Neuronal stem cell (in vitro differentiated cells): ENCODE measurements around the gene ZNF286A.
"Not testable (repeated sequence)": the region's sequence is repeated elsewhere in the genome, so short reads cannot be mapped to it uniquely, and the experiment has no call there.

Experiments
- DNase-seq: peaks from one replicate; pipeline ENCODE4 v3.0.0-alpha.2; 2013; ENCODE audit warnings: low spot score
- H2AFZ ChIP-seq: one replicate; pipeline ENCODE4 v1.6.1; 2013; ENCODE audit warnings: mild to moderate bottlenecking, low read length, inconsistent platforms
- H2AK5ac ChIP-seq: 2 replicates; pipeline ENCODE4 v1.6.1; 2013; ENCODE audit warnings: low read depth, mild to moderate bottlenecking, inconsistent platforms, low read length, moderate library complexity, mixed read lengths
- H2BK120ac ChIP-seq: 2 replicates; pipeline ENCODE4 v1.6.1; 2013; ENCODE audit warnings: low read depth, mild to moderate bottlenecking, inconsistent platforms, low read length, moderate library complexity, mixed read lengths
- H2BK12ac ChIP-seq: one replicate; pipeline ENCODE4 v1.6.1; 2013; ENCODE audit warnings: low read length, inconsistent platforms
- H2BK15ac ChIP-seq: 2 replicates; pipeline ENCODE4 v1.6.1; 2013; ENCODE audit warnings: mild to moderate bottlenecking, low read length, inconsistent platforms, mixed read lengths
- H2BK5ac ChIP-seq: one replicate; pipeline ENCODE4 v1.6.1; 2013; ENCODE audit warnings: inconsistent platforms, mild to moderate bottlenecking, low read length, moderate library complexity
- H3K14ac ChIP-seq: one replicate; pipeline ENCODE4 v1.6.1; 2013; ENCODE audit warnings: low read length, inconsistent platforms
- H3K18ac ChIP-seq: 2 replicates; pipeline ENCODE4 v1.6.1; 2013; ENCODE audit warnings: low read length, inconsistent platforms
- H3K23ac ChIP-seq: 2 replicates; pipeline ENCODE4 v1.6.1; 2013; ENCODE audit warnings: low read depth, mild to moderate bottlenecking, mixed read lengths, low read length, inconsistent platforms; ENCODE audit not compliant: poor library complexity
- H3K27ac ChIP-seq: replicated peaks from 3 replicates; pipeline ENCODE4 v1.5.1; 2013; ENCODE audit warnings: low read length, inconsistent platforms
- H3K27me3 ChIP-seq, 3 experiments: 2 replicates each; pipeline ENCODE4 v1.6.1; 2013; ENCODE audit warnings: low read length in 3 of 3, mild to moderate bottlenecking in 2 of 3, inconsistent platforms in 1 of 3, low read depth in 1 of 3, mixed read lengths in 1 of 3, moderate library complexity in 1 of 3; ENCODE audit not compliant: control insufficient read depth in 3 of 3, insufficient read depth in 3 of 3
- H3K36me3 ChIP-seq, 2 donors: replicated peaks in 1 of 2; 2 replicates each; pipeline ENCODE4 v1.6.1; 2013; ENCODE audit warnings: low read length in 2 of 2; ENCODE audit not compliant: control insufficient read depth in 2 of 2, insufficient read depth in 2 of 2
- H3K4ac ChIP-seq: 2 replicates; pipeline ENCODE4 v1.6.1; 2013; ENCODE audit warnings: inconsistent platforms, mild to moderate bottlenecking, low read length, moderate library complexity
- H3K4me1 ChIP-seq, 2 donors: 1 replicate in 1 of 2; 2 replicates in 1 of 2; pipeline ENCODE4 v1.6.1; 2013; ENCODE audit warnings: low read length in 2 of 2, low read depth in 1 of 2; ENCODE audit not compliant: control insufficient read depth in 2 of 2, insufficient read depth in 1 of 2
- H3K4me2 ChIP-seq: one replicate; pipeline ENCODE4 v1.6.1; 2013; ENCODE audit warnings: mild to moderate bottlenecking, low read length, inconsistent platforms; ENCODE audit not compliant: insufficient read depth, poor library complexity, severe bottlenecking
- H3K4me3 ChIP-seq, 2 donors: 2 replicates each; pipeline ENCODE4 v1.5.1; 2013; ENCODE audit warnings: low read length in 2 of 2, mild to moderate bottlenecking in 2 of 2, inconsistent platforms in 1 of 2, moderate library complexity in 1 of 2
- H3K79me1 ChIP-seq: one replicate; pipeline ENCODE4 v1.6.1; 2013; ENCODE audit warnings: low read depth, mild to moderate bottlenecking, inconsistent platforms, low read length, moderate library complexity
- H3K9ac ChIP-seq: one replicate; pipeline ENCODE4 v1.6.1; 2013; ENCODE audit warnings: mild to moderate bottlenecking, low read depth, low read length, inconsistent platforms; ENCODE audit not compliant: poor library complexity
- H3K9me3 ChIP-seq, 2 donors: replicated peaks in 1 of 2; 2 replicates each; pipeline versions ENCODE3 to v1.6.1; 2013; ENCODE audit warnings: low read length in 2 of 2, mild to moderate bottlenecking in 2 of 2, inconsistent platforms in 1 of 2, low read depth in 1 of 2, mixed read lengths in 1 of 2, moderate library complexity in 1 of 2; ENCODE audit not compliant: control insufficient read depth in 2 of 2, insufficient read depth in 1 of 2
- H4K8ac ChIP-seq: one replicate; pipeline ENCODE4 v1.6.1; 2013; ENCODE audit warnings: low read depth, mild to moderate bottlenecking, inconsistent platforms, low read length, moderate library complexity
- H4K91ac ChIP-seq: one replicate; pipeline ENCODE4 v1.6.1; 2013; ENCODE audit warnings: low read length, low read depth, mild to moderate bottlenecking, inconsistent platforms; ENCODE audit not compliant: poor library complexity
- WGBS, 2 donors: extraction: QIAGEN DNeasy Blood & Tissue Kit; methylation state at CpG; one replicate each; pipeline ENCODE4 v1.1.7; 2013; ENCODE audit warnings: missing lambda C conversion rate in 2 of 2, mixed read lengths in 1 of 2; ENCODE audit not compliant: insufficient read length in 2 of 2, insufficient replicate concordance in 1 of 2; ENCODE audit errors: extremely low coverage in 2 of 2; 5-methylcytosine and 5-hydroxymethylcytosine counted together

ZNF286A gene

GRCh38 chr17:15674640-15675039, 24.9 kb upstream of the ZNF286A start:
- H3K14ac ChIP-seq, H3K4me3 ChIP-seq, H3K4ac ChIP-seq, H3K23ac ChIP-seq, H3K18ac ChIP-seq, H3K27me3 ChIP-seq, H3K79me1 ChIP-seq, H2BK15ac ChIP-seq, H2BK120ac ChIP-seq, H4K8ac ChIP-seq, H3K27ac ChIP-seq, H2AFZ ChIP-seq, DNase-seq, H3K9ac ChIP-seq, H4K91ac ChIP-seq, H3K4me1 ChIP-seq, H2AK5ac ChIP-seq, H2BK5ac ChIP-seq, H3K9me3 ChIP-seq, H2BK12ac ChIP-seq, H3K4me2 ChIP-seq: not testable (repeated sequence)
- WGBS, 2 donors: no CpG with 5 or more reads among the region's 1 CpG
- peaks cover 0 to 17% of the 10 kb centered on the region in 2 donors for H3K36me3 ChIP-seq

- H3K36me3 ChIP-seq: peaks cover 0 to 19% of the 10 kb centered on the region in 2 donors
- H2BK120ac ChIP-seq, H3K14ac ChIP-seq, H2BK5ac ChIP-seq, H3K18ac ChIP-seq, H3K4me3 ChIP-seq, H3K27me3 ChIP-seq, H3K27ac ChIP-seq, H3K9me3 ChIP-seq, H2AFZ ChIP-seq, H2BK15ac ChIP-seq, H3K79me1 ChIP-seq, H3K4me1 ChIP-seq, H2AK5ac ChIP-seq, DNase-seq, H3K4ac ChIP-seq, H4K8ac ChIP-seq, H4K91ac ChIP-seq, H3K23ac ChIP-seq, H3K4me2 ChIP-seq, H3K9ac ChIP-seq, H2BK12ac ChIP-seq: not testable (repeated sequence)
- WGBS, 2 donors: no CpG with 5 or more reads among the region's 6 CpGs
These were observed 23.6 kb upstream of the ZNF286A start for GRCh38 chr17:15675991-15676390.

GRCh38 chr17:15683135-15683534, 16.4 kb upstream of the ZNF286A start:
- H4K8ac ChIP-seq, H3K18ac ChIP-seq, H3K4ac ChIP-seq, H3K27me3 ChIP-seq, H2AK5ac ChIP-seq, H3K79me1 ChIP-seq, H2BK120ac ChIP-seq, H3K36me3 ChIP-seq, H3K23ac ChIP-seq, H3K4me3 ChIP-seq, H3K27ac ChIP-seq, H2BK5ac ChIP-seq, H3K4me2 ChIP-seq, H2AFZ ChIP-seq, H2BK12ac ChIP-seq, H3K14ac ChIP-seq, H4K91ac ChIP-seq, H3K9ac ChIP-seq, H3K4me1 ChIP-seq, H3K9me3 ChIP-seq, H2BK15ac ChIP-seq, DNase-seq: not testable (repeated sequence)
- no CpG with 5 or more reads among the region's 3 CpGs for whole genome bisulfite sequencing, 2 donors

- not testable (repeated sequence) for H3K27me3 ChIP-seq, H3K23ac ChIP-seq, H2BK15ac ChIP-seq, H3K14ac ChIP-seq, H2AK5ac ChIP-seq, H3K4ac ChIP-seq, H2BK5ac ChIP-seq, H2BK12ac ChIP-seq, H2BK120ac ChIP-seq, H3K9me3 ChIP-seq, H3K36me3 ChIP-seq, H3K4me1 ChIP-seq, H3K79me1 ChIP-seq, H3K27ac ChIP-seq, H4K91ac ChIP-seq
- peak; percentile 20 for DNase-seq
- no CpG with 5 or more reads among the region's 35 CpGs for WGBS, 2 donors
- Histone ChIP-seq H4K8ac (peak within 1 kb of the TSS; percentile 99), H3K4me3 (peak within 1 kb of the TSS; percentile 56 to 85), H3K4me2 (peak within 1 kb of the TSS; percentile 67), H2AFZ (peak within 1 kb of the TSS; percentile 79), H3K9ac (peak within 1 kb of the TSS; percentile 60), H3K18ac (peak within 1 kb of the TSS; percentile 76)
These were observed 15.6 kb upstream of the ZNF286A start, which contains the start of gene TRIM16 for GRCh38 chr17:15683824-15684478. Gene TRIM16 (minus strand): TSS chr17:15684311. CDS start chr17:15651609, 32,702 bp downstream.
